ENCODE measurements around the gene HOXB2.

Gene HOXB2

DNA sequence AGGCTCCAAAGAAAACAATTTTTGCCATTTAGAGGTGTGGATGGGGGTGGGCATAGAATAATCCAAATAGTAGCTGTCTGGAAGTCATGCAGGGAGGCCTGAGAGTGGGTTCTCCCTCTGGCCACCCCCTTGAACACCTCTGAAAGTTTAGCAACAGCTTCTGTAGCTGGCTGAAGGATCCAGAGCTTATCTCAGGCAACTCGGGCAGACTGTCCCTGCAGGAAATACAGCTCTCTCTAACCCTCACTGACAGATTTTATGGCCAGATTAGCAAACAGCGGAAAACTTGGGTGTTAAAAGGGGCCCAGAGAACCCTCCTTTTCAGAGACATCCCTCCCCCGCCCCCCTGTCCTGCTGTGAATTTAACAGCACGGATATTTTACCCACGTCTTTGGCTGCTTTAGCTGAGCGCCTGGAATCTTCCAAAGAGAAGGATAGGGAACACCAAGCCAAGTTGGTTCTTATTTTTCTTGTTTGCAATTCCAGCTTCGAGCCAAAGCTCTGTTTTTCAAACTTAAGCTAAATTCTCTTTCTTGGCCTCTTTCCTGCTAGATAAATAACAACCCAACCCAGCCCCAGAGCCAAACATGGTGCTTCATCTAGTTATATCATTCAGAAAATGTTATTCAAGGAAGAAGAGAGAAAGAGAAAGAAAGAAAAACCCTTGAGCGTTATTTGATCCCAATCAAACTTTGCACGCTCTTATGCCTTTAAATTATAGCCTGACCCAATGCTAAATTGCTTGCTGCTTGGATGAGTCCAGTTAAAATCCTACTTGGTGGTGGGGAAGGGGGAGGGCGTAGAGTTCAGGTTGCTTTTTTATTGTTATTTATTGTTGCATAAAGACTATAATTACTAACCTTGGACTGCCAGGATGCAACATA lies 2.3 kb upstream of the HOXB2 start:
- Histone ChIP-seq H3K9ac (ENCODE audit: low read length) (no peak overlapping the region), H3K4me1 (ENCODE audit: control insufficient read depth, insufficient read depth, low read length) (peaks cover 4% of the 10 kb centered on the region), H3K27me3 (ENCODE audit: control insufficient read depth, insufficient read depth, low read length) (peaks cover 88% of the 10 kb centered on the region), H3K9me3 (ENCODE audit: control insufficient read depth, low read length) (no peaks in the 10 kb centered on the region), H3K4me3 (ENCODE audit: low read length) (no peak overlapping the region), H3K36me3 (ENCODE audit: control insufficient read depth, insufficient read depth, low read length) (no peaks in the 10 kb centered on the region)

DNA sequence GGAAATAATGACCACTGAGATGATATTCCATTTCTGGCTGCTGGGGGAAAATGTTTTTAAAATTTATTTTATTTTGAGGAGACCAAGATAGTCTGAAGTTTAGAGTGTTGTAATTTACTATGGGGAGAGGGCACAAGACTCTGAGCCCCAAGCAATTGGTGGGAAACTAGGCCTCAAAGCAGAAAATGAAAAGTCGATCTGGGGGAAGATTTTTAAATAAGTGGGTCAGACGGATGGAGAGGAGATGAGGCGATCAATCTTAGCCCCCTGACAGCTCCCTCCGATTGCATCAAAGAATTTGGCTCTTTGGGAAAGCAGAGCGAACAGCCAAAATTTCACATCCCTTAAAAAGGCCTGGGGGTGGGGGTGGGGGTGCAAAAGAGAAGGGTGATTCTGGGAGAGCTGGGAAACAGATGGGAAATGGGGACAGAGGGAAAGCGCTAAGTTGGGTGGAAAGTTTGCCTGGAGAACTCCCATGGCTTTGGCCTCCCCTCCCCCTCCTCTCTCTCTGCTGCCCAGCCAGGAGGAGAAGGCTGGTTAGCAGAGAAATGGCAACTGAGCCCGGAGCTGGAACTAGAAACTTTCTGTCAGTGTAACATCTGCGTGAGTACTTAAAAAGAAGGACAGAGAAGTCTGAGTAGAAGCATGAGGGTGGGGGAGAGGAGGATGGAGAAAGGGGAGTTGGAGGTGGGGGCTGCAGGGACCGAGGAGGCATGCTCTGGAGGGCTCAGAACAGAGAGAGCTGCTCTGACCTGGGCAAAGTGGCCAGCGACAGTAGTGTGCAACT lies 1.4 kb upstream of the HOXB2 start:
- Histone ChIP-seq H3K36me3 (ENCODE audit: control insufficient read depth, insufficient read depth, low read length) (no peaks in the 10 kb centered on the region), H3K4me1 (ENCODE audit: control insufficient read depth, insufficient read depth, low read length) (peaks cover 4% of the 10 kb centered on the region), H3K27me3 (ENCODE audit: control insufficient read depth, insufficient read depth, low read length) (peaks cover 88% of the 10 kb centered on the region), H3K9ac (ENCODE audit: low read length) (no peak overlapping the region), H3K9me3 (ENCODE audit: control insufficient read depth, low read length) (no peaks in the 10 kb centered on the region), H3K4me3 (ENCODE audit: low read length) (no peak overlapping the region)

DNA sequence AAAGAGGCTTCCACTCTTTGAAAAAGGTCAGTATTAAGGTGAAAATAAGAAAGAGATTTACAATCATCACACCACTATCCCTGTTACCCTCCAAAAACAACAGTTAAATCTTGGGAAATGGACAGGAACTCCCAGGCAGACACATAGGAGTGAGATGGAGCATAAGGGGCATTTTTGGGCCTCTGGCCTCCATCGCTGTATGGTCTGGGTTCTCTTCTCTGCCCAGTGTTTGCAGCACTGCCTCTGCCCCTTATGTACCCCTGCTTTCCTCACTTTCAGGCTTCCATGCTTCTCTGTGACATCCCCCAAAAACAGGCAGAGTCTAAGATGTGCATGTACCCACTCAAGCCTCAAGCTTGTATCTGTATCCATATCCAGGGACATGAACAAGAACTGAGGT lies 630 bp upstream of the HOXB2 start:
- Histone ChIP-seq H3K9me3 (ENCODE audit: control insufficient read depth, low read length) (no peaks in the 10 kb centered on the region), H3K4me1 (ENCODE audit: control insufficient read depth, insufficient read depth, low read length) (peaks cover 4% of the 10 kb centered on the region), H3K9ac (ENCODE audit: low read length) (no peak overlapping the region), H3K4me3 (ENCODE audit: low read length) (no peak overlapping the region), H3K36me3 (ENCODE audit: control insufficient read depth, insufficient read depth, low read length) (no peaks in the 10 kb centered on the region), H3K27me3 (ENCODE audit: control insufficient read depth, insufficient read depth, low read length) (peaks cover 87% of the 10 kb centered on the region)

DNA sequence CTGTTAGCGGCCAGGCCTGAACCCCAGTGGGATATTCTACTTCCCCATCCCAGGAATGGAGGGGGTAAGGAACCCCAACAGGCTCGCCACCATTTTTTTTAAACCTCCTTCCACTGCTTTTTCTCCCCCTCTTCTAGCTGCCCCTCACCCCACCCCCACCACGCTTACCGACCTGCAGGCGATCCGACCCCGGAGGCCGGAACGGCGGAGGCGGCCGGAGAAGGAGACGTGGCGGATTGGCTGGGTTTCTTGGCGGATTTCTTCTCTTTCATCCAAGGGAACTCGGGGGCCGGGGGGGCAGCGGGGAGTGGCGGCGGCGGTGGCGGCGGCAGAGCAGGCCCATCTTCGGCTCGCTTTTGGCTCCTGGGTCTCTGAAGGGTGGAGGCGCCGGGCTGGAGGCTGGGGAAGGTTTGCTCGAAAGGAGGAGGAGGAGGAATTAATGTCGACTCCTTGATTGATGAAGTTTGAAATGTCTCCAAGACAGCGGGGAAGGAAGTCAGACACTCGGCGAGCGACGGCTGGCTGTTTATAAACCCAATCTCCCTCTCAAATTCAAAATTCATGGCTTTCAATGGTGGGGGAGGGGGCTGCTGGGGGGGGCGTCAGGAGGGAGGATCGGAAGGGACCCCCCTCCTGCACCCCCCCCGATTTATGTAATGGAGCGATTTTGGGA lies 424 bp downstream of the HOXB2 start:
- Histone ChIP-seq H3K36me3 (ENCODE audit: control insufficient read depth, insufficient read depth, low read length) (no peaks in the 10 kb centered on the region), H3K27me3 (ENCODE audit: control insufficient read depth, insufficient read depth, low read length) (peaks cover 81% of the 10 kb centered on the region), H3K9ac (ENCODE audit: low read length) (peak overlapping the region; percentile 68), H3K9me3 (ENCODE audit: control insufficient read depth, low read length) (no peaks in the 10 kb centered on the region), H3K4me1 (ENCODE audit: control insufficient read depth, insufficient read depth, low read length) (peaks cover 4% of the 10 kb centered on the region), H3K4me3 (ENCODE audit: low read length) (no peak overlapping the region)

GRCh38 chr17:48543854-48544348 lies 1.0 kb downstream of the HOXB2 start:
- peak overlapping the region; percentile 68 for H3K9ac ChIP-seq (ENCODE audit: low read length)
- no peak overlapping the region for H3K4me3 ChIP-seq (ENCODE audit: low read length)
- peaks cover 4% of the 10 kb centered on the region for H3K4me1 ChIP-seq (ENCODE audit: control insufficient read depth, insufficient read depth, low read length)
- H3K27me3 ChIP-seq (ENCODE audit: control insufficient read depth, insufficient read depth, low read length): peaks cover 81% of the 10 kb centered on the region
- H3K9me3 ChIP-seq (ENCODE audit: control insufficient read depth, low read length): no peaks in the 10 kb centered on the region
- H3K36me3 ChIP-seq (ENCODE audit: control insufficient read depth, insufficient read depth, low read length): no peaks in the 10 kb centered on the region

DNA sequence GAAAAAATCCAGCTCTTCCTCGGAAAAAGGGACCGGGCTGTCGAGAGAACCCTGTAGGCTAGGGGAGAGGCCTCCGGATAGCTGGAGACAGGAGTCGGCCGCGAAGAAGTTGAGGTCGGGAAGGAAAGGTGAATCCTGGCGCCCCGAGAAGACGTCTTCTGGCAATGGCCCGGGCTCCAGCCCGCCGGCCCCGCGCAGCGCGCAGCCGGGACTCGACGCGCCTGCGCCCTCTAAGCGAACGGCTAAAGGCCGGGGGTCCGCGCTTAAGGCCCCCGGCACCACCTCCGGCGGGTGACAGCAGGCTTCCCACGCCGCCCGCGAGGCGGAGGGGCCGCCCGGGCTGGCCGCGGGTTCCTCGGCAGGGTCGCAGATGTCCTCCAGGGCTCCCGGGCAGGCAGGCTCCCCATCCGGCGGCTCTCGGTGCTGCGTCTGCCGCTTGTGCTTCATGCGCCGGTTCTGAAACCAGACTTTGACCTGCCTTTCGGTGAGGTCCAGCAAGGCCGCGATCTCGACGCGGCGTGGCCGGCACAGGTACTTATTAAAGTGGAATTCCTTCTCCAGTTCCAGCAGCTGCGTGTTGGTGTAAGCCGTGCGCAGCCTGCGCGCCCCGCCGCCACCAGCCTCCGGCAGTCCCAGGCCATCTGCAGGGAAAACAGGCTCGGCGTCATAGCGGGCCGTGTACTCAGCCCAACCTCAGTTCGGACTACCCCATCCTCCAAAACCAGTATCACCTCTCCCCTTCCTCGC lies 1.6 kb downstream of the HOXB2 start:
- Histone ChIP-seq H3K4me1 (ENCODE audit: control insufficient read depth, insufficient read depth, low read length) (peaks cover 4% of the 10 kb centered on the region), H3K9ac (ENCODE audit: low read length) (peak overlapping the region; percentile 68), H3K36me3 (ENCODE audit: control insufficient read depth, insufficient read depth, low read length) (no peaks in the 10 kb centered on the region), H3K4me3 (ENCODE audit: low read length) (peak overlapping the region; percentile 25), H3K27me3 (ENCODE audit: control insufficient read depth, insufficient read depth, low read length) (peaks cover 75% of the 10 kb centered on the region), H3K9me3 (ENCODE audit: control insufficient read depth, low read length) (no peaks in the 10 kb centered on the region)

DNA sequence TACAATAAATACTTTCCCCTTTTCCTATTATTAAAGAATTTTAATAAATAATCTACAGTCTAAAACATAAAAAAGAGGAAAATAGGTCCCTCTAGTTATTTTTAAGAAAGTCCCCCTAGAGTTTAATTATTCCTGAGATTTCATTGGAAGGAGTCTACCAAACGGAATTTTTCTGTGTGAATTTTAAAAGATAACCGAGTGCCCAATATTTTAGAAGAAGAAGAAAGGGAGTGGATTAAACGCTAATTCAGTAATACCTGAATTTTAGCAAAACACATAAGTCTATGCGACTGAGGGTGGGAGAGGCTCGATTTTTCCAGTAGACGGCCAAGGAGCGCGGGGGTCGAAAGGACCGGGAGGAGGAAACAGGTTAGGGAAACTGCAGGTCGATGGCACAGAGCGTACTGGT lies 2.2 kb downstream of the HOXB2 start:
- Histone ChIP-seq H3K9ac (ENCODE audit: low read length) (peak overlapping the region; percentile 69), H3K27me3 (ENCODE audit: control insufficient read depth, insufficient read depth, low read length) (peaks cover 72% of the 10 kb centered on the region), H3K4me1 (ENCODE audit: control insufficient read depth, insufficient read depth, low read length) (peaks cover 4% of the 10 kb centered on the region), H3K4me3 (ENCODE audit: low read length) (no peak overlapping the region), H3K36me3 (ENCODE audit: control insufficient read depth, insufficient read depth, low read length) (no peaks in the 10 kb centered on the region), H3K9me3 (ENCODE audit: control insufficient read depth, low read length) (no peaks in the 10 kb centered on the region)

- Histone ChIP-seq H3K9ac (ENCODE audit: low read length) (peak overlapping the region; percentile 69), H3K36me3 (ENCODE audit: control insufficient read depth, insufficient read depth, low read length) (no peaks in the 10 kb centered on the region), H3K4me3 (ENCODE audit: low read length) (no peak overlapping the region), H3K9me3 (ENCODE audit: control insufficient read depth, low read length) (no peaks in the 10 kb centered on the region), H3K4me1 (ENCODE audit: control insufficient read depth, insufficient read depth, low read length) (peaks cover 4% of the 10 kb centered on the region), H3K27me3 (ENCODE audit: control insufficient read depth, insufficient read depth, low read length) (peaks cover 70% of the 10 kb centered on the region)
These were observed 2.7 kb downstream of the HOXB2 start for GRCh38 chr17:48542114-48542656.

- H3K4me1 ChIP-seq (ENCODE audit: control insufficient read depth, insufficient read depth, low read length): peaks cover 4% of the 10 kb centered on the region
- peak overlapping the region; percentile 69 for H3K9ac ChIP-seq (ENCODE audit: low read length)
- peak overlapping the region; percentile 17 for H3K4me3 ChIP-seq (ENCODE audit: low read length)
- peaks cover 65% of the 10 kb centered on the region for H3K27me3 ChIP-seq (ENCODE audit: control insufficient read depth, insufficient read depth, low read length)
- no peaks in the 10 kb centered on the region for H3K36me3 ChIP-seq (ENCODE audit: control insufficient read depth, insufficient read depth, low read length)
- H3K9me3 ChIP-seq (ENCODE audit: control insufficient read depth, low read length): no peaks in the 10 kb centered on the region
These were observed 3.3 kb downstream of the HOXB2 start for GRCh38 chr17:48541577-48542113.

DNA sequence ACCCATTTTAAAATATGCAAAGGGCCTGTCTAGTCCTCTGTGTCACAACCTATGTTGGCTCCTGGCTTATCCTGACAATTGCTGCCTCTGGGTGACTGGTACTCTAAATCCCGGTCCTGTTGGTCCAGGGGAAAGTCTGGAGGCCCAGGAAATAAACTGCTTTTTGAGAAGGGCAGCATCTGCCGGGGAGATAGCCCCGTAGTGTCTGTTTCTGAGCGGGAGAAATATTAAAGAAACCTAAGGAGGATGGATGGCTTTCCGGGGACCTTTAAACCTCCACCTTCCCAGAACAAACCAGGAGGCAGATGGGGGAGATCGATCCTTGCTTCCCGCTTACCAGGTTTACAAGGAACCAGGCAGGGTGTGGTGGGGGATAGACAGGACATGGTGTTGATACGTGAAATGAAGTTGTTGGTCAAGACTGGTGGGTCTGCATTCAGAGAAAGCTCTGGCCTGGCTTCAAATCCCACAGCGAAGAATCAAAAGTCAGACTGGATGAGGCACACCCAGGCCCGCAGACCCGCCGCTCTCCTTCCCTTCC lies 3.8 kb downstream of the HOXB2 start:
- Histone ChIP-seq H3K27me3 (ENCODE audit: control insufficient read depth, insufficient read depth, low read length) (peaks cover 59% of the 10 kb centered on the region), H3K9ac (ENCODE audit: low read length) (peak overlapping the region; percentile 44), H3K4me3 (ENCODE audit: low read length) (peak overlapping the region; percentile 17), H3K36me3 (ENCODE audit: control insufficient read depth, insufficient read depth, low read length) (no peaks in the 10 kb centered on the region), H3K4me1 (ENCODE audit: control insufficient read depth, insufficient read depth, low read length) (peaks cover 4% of the 10 kb centered on the region), H3K9me3 (ENCODE audit: control insufficient read depth, low read length) (no peaks in the 10 kb centered on the region)

DNA sequence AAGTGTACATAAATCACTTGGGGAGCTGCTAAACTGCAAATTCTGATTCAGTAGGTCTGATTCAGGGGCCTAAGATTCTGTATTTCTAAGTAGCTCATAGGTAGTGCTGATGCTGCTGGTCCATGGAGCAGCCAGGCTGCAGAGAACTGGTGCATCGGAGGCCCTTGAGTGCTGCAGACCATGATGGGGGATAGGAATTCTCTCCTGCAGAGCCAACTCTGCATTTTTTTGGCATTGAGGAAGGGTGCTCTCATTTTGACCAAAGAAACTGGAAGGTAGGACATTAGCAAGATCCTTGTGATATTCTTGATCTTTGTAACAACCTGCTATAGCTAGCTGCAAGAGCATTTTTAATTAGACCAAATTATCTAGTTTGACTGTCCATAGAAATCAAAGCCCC lies 4.7 kb downstream of the HOXB2 start:
- Histone ChIP-seq H3K9me3 (ENCODE audit: control insufficient read depth, low read length) (no peaks in the 10 kb centered on the region), H3K4me3 (ENCODE audit: low read length) (no peak overlapping the region), H3K9ac (ENCODE audit: low read length) (no peak overlapping the region), H3K4me1 (ENCODE audit: control insufficient read depth, insufficient read depth, low read length) (peaks cover 3% of the 10 kb centered on the region), H3K36me3 (ENCODE audit: control insufficient read depth, insufficient read depth, low read length) (no peaks in the 10 kb centered on the region), H3K27me3 (ENCODE audit: control insufficient read depth, insufficient read depth, low read length) (peaks cover 53% of the 10 kb centered on the region)

Measured in mucosa of stomach (tissue), 1 donor.